Chondrocyte (in vitro differentiated cells): ENCODE results near the gene LRRC39. TPM values are rescaled to one million over a fixed set of nuclear protein-coding genes. Genes with fewer than 3 reads are reported as not detected.
"Not testable (repeated sequence)": the region's sequence is repeated elsewhere in the genome, so short reads cannot be mapped to it uniquely, and the experiment has no call there.

Experiments
- DNase-seq: peaks from one replicate; pipeline ENCODE4 v3.0.0; 2021; ENCODE audit warnings: mixed read lengths, low spot score
- H3K27ac Mint-ChIP-seq: one replicate; pipeline ENCODE4 v1.8.0; 2021; ENCODE audit warnings: mild to moderate bottlenecking, moderate library complexity, mixed read lengths; ENCODE audit not compliant: unreplicated experiment
- H3K27me3 Mint-ChIP-seq: 2 replicates; pipeline ENCODE4 v1.8.0; 2021; ENCODE audit warnings: low read depth, mixed read lengths
- H3K36me3 Mint-ChIP-seq: 2 replicates; pipeline ENCODE4 v1.8.0; 2021; ENCODE audit warnings: low read depth, mixed read lengths
- H3K4me1 Mint-ChIP-seq: 2 replicates; pipeline ENCODE4 v1.8.0; 2021; ENCODE audit warnings: low read depth, mild to moderate bottlenecking, mixed read lengths
- H3K4me3 Mint-ChIP-seq: one replicate; pipeline ENCODE4 v1.8.0; 2021; ENCODE audit warnings: mild to moderate bottlenecking, moderate library complexity, mixed read lengths; ENCODE audit not compliant: unreplicated experiment
- H3K9me3 Mint-ChIP-seq: 2 replicates; pipeline ENCODE4 v1.8.0; 2021; ENCODE audit warnings: low read depth, mixed read lengths
- total RNA-seq: library from RNA; stranded (reverse); gene quantifications from 3 replicates; pipeline ENCODE4 v1.2.1, GENCODE V29; 2021
- TF ChIP-seq, protein P1 (sequence below): fragments of 200-600 bp; sonication (generic); IDR thresholded peaks from 2 replicates; pipeline ENCODE4 v1.5.0; 2021; ENCODE audit warnings: antibody characterized with exemption, mild to moderate bottlenecking, moderate library complexity

LRRC39 gene
- total RNA-seq, 1 donor from 2014 or later: 1.3 TPM

- no peak overlapping the region for H3K4me3 Mint-ChIP-seq
- TF ChIP-seq, protein P1, sequence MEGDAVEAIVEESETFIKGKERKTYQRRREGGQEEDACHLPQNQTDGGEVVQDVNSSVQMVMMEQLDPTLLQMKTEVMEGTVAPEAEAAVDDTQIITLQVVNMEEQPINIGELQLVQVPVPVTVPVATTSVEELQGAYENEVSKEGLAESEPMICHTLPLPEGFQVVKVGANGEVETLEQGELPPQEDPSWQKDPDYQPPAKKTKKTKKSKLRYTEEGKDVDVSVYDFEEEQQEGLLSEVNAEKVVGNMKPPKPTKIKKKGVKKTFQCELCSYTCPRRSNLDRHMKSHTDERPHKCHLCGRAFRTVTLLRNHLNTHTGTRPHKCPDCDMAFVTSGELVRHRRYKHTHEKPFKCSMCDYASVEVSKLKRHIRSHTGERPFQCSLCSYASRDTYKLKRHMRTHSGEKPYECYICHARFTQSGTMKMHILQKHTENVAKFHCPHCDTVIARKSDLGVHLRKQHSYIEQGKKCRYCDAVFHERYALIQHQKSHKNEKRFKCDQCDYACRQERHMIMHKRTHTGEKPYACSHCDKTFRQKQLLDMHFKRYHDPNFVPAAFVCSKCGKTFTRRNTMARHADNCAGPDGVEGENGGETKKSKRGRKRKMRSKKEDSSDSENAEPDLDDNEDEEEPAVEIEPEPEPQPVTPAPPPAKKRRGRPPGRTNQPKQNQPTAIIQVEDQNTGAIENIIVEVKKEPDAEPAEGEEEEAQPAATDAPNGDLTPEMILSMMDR: no peak
- peaks cover 12% of the 10 kb centered on the region for H3K36me3 Mint-ChIP-seq
- H3K27me3 Mint-ChIP-seq: no peaks in the 10 kb centered on the region
- DNase-seq: no peak
- no peaks in the 10 kb centered on the region for H3K9me3 Mint-ChIP-seq
- peaks cover 5% of the 10 kb centered on the region for H3K4me1 Mint-ChIP-seq
- no peak overlapping the region for H3K27ac Mint-ChIP-seq
Observed at GRCh38 chr1:100215101-100215500, 37.0 kb upstream of the LRRC39 start.

- peaks cover 12% of the 10 kb centered on the region for H3K36me3 Mint-ChIP-seq
- no peak for DNase-seq
- H3K27me3 Mint-ChIP-seq: no peaks in the 10 kb centered on the region
- H3K27ac Mint-ChIP-seq: no peak overlapping the region
- TF ChIP-seq, protein P1: no peak
- no peaks in the 10 kb centered on the region for H3K9me3 Mint-ChIP-seq
- peaks cover 5% of the 10 kb centered on the region for H3K4me1 Mint-ChIP-seq
- H3K4me3 Mint-ChIP-seq: no peak overlapping the region
Observed at GRCh38 chr1:100213141-100213540, 35.1 kb upstream of the LRRC39 start.

DNA sequence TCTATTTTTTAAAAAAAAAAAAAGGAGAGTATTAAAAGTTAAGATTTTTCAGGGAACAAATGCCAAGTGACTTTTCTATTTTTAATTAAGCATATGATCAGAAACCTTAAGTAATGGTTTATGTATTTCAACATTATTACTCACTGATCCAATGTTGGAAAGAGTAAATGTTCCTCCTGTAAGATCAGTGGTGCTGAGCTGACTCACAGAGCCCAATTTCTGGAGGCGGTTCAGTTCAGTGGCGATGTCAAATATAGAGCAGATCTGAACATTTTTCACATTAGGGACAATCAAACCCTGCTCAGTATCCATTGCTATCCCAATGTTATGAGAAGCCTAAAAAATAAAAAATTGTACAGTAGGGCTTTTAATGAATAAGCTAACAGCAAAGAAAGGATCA is 28.2 kb upstream of the LRRC39 start:
- Mint-ChIP-seq H3K4me3 (no peak overlapping the region), H3K27me3 (no peaks in the 10 kb centered on the region), H3K4me1 (peaks cover 12% of the 10 kb centered on the region), H3K36me3 (peaks cover 38% of the 10 kb centered on the region), H3K27ac (no peak overlapping the region), H3K9me3 (peaks cover 25% of the 10 kb centered on the region)
- TF ChIP-seq, protein P1: no peak
- no peak for DNase-seq

DNA sequence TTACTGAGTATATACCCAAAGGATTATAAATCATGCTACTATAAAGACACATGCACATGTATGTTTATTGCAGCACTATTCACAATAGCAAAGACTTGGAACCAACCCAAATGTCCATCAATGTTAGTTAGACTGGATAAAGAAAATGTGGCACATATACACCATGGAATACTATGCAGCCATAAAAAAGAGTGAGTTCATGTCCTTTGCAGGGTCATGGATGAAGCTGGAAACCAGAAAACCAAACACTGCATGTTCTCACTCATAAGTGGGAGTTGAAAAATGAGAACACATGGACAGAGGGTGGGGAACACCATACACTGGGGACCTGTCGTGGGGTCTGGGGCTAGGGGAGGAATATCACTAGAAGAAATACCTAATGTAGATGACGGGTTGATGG is 27.5 kb upstream of the LRRC39 start:
- not testable (repeated sequence) for H3K27ac Mint-ChIP-seq, H3K4me3 Mint-ChIP-seq, DNase-seq, H3K4me1 Mint-ChIP-seq, H3K27me3 Mint-ChIP-seq
- Mint-ChIP-seq H3K9me3 (peaks cover 29% of the 10 kb centered on the region), H3K36me3 (peaks cover 45% of the 10 kb centered on the region)

- not testable (repeated sequence) for H3K27ac Mint-ChIP-seq, H3K27me3 Mint-ChIP-seq, H3K4me1 Mint-ChIP-seq, H3K4me3 Mint-ChIP-seq, DNase-seq
- peaks cover 45% of the 10 kb centered on the region for H3K36me3 Mint-ChIP-seq
- H3K9me3 Mint-ChIP-seq: peaks cover 29% of the 10 kb centered on the region
Observed at GRCh38 chr1:100205103-100205502, 27.0 kb upstream of the LRRC39 start.

- Mint-ChIP-seq H3K36me3 (peaks cover 52% of the 10 kb centered on the region), H3K9me3 (peaks cover 29% of the 10 kb centered on the region)
- not testable (repeated sequence) for H3K27ac Mint-ChIP-seq, H3K4me3 Mint-ChIP-seq, H3K4me1 Mint-ChIP-seq, DNase-seq, H3K27me3 Mint-ChIP-seq
Observed at GRCh38 chr1:100202703-100203102, 24.6 kb upstream of the LRRC39 start.

GRCh38 chr1:100200060-100200459 is 22.0 kb upstream of the LRRC39 start:
- H3K9me3 Mint-ChIP-seq: peaks cover 26% of the 10 kb centered on the region
- peaks cover 54% of the 10 kb centered on the region for H3K36me3 Mint-ChIP-seq
- H3K27ac Mint-ChIP-seq, H3K4me1 Mint-ChIP-seq, H3K27me3 Mint-ChIP-seq, DNase-seq, H3K4me3 Mint-ChIP-seq: not testable (repeated sequence)
